ENCODE measurements around the gene CREB5.

Gene CREB5

DNA sequence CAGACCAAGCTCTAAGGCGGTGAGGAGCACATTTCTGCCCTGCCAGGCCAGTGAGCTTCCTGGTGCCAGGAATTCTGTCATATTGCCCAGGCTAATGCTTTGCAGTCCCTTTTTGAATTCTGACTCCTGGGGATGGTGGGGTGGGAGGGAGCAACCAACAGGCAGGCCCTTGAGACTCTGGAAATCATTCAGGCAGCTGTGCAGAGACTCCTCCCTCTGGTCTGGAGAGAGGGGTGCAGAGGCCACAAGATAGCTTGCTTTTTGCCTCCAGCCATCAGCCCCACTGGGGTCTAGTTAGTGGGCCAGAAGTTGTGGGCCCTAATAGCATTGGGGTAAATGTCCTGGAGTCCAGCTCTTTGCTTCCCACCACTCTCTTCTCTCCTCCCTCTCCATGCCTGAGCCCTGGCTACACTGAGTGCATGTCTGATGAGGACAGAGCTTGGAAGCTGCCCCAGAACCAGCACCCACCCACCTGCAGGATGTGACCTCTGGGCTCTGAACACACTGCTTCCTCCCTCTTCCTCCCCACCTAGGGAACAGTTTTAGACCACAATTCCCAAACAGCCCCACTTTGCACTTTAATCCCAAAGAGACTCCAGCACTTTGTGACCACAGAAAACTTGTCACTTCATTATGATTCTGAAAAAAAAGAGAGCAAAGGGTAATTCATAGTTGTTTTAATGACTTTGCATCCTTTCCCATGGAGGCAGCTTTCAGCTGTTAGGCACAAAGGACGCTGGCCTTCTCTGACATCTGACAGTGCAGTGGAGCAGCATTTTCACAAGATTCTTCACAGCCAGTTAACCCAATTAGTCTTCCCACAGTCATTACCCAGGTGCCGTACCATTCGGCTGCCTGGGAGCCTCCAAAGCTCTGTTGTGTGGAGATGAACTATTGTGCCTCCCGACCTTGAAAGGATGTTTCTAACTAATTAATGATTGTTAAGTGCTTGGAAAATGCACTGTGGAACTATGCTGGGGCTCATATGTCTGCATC, 283.3 kb downstream of the CREB5 start:
- no peak for DNase-seq

DNA sequence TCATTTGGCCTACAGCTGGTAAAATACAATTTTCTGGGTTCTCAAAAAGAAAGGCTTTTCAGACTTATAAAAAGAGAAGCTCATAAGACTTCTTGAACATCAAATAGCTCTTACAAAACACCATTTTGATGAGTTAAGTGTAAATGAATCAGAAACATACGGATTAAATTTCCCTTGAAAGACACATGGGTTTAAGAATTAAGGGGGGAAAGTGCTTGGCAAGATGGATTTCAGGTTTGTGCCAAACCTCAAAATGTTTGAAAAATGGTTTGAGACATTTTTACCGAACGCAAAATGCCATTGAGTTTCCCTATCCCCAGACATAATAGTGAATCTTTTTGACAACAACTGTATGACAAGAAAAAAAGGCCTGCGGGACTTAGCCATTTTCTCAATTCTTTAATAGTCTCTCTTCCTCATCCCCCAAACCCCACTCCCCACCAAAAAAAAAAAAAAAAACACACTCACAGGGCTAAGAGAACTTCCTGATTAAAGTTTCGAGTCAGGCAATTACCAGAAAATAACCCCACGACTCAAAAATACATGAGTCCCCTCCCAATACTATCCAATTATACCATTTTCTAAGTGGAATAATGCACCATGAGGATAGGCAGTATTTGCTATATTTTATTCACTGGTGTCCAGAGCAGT, 285.7 kb downstream of the CREB5 start:
- no peak for DNase-seq

- no peak for DNase-seq
These were observed 286.5 kb downstream of the CREB5 start for GRCh38 chr7:28698840-28699239.

- no peak for DNase-seq
These were observed 287.8 kb downstream of the CREB5 start for GRCh38 chr7:28700096-28700495.

- no peak for DNase-seq
These were observed 288.5 kb downstream of the CREB5 start for GRCh38 chr7:28700790-28701203.

DNA sequence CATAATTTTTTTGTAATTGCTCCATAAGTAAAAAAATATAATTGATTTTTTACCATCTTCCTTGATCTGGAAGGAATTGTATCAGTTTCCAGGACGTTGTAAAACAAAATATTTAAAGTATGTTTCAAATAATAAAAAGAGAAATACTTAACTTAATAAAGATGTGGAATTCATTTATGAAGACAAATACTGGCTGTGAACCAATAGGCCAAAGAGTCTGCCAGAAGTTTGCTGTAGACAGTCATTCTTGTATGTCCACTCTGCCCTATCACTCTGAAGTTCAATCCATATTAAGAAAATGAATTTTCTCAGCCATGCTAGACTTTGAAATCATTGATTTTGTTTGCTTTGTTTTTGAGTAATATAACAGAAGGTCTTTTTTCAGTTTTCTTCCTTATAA, 289.4 kb downstream of the CREB5 start:
- no peak for DNase-seq

DNA sequence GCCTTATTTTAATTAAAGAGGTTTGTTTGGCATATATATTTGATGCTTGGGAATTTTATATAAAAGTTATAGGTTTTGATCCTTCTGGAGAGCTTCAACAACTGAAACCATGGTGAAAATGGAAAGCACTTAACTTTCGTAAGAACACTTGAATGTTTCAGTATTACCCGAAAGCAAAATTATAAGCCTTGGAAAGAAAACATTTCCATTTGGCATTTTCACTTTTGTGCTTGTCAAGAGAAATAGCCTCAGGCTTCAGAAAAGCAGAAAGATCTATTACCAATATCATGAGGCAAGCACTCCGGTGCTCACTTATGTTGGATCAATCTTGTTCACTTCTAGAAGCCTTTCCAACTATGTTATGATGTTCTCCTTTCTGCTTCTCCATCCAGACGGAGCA, 289.9 kb downstream of the CREB5 start:
- no peak for DNase-seq

DNA sequence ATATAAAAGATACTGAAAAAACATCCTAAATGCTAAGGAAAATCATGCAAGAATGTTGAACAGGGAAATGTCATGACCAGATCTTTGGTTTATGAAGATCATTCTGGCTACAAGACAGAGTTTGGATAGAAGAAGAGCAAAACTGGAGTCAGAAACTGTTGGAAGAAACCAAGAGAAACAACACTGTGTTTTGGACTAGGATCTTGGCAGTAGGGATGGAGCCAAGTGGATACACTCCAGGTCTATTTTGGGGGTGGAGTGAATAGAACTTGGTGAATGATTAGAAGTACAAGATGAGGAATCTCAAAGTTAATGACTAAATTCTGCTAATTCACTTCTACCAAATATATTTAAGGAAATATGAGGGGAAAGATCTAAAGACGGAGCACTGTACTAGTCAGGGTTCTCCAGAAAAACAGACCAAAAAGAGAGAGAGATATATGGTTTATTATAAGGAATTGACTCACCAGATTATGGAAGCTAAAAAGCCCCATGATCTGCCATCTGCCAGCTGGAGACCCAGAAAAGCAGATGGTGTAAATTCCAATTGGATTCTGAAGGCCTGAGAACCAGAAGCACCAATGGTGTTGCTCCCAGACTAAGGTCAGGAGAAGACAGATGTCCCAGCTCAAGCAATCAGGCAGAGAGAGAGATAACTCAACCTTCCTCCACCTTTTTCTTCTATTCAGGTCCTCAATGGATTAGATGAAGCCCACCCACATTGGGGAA, 290.9 kb downstream of the CREB5 start:
- DNase-seq, result no peak

DNA sequence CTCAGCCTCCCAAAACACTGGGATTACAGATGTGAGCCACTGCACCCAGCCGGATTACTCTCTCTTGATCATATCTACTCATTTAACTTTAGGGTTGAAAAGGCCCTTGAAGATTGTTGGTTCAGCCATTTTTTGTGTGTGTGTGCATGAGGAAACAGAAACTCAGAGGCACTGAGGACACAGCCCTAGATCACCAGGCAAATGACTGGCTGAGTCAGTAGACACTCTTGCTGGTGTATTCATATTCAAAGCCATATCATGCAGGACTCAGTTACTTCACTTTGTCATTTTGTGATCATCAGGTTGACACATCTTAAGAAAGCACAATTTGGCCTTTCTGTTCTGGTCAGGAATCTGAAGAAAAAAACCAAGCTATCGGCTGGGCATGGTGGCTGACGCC, 292.4 kb downstream of the CREB5 start:
- no peak for DNase-seq

DNA sequence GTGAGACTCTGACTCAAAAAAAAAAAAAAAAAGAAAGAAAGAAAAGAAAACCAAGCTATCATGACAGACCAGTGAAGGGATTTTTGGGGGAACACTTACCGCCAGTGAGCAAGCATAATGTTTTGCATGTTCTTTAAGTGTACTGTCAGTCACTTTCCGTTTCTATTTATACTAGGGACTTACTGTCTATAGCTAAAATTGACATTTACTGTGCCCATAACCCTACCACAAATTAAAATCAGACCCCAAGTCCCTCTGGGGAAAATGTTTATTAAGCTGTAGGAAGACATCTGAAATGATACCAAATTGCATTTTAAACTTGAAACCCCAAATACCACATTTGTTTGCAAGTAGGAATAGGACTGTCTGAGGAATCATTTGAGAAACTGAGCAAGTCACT, 293.0 kb downstream of the CREB5 start:
- no peak for DNase-seq

- DNase-seq, result no peak
These were observed 294.3 kb downstream of the CREB5 start for GRCh38 chr7:28706584-28706983.

DNA sequence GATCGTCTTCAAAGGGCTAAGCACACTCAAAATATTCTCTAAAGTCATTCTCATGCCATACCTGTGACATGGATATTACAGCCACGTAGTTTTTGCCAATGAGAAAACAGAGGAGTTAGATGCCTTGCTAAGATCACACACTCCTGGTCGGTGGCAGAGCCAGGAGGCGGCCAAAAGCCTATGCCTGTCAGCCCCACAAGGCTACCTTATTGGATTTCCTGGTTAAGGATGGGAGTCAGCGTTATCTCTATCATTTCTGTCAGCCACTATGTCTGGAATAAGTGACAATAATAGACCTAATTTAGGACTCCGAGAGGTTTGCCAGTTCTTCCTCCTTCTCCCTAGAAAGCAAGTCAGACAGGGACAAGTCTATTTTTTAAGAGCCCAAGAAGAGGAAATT, 295.0 kb downstream of the CREB5 start:
- no peak for DNase-seq

GRCh38 chr7:28708033-28708951, 296.0 kb downstream of the CREB5 start:
- DNase-seq, result no peak

DNA sequence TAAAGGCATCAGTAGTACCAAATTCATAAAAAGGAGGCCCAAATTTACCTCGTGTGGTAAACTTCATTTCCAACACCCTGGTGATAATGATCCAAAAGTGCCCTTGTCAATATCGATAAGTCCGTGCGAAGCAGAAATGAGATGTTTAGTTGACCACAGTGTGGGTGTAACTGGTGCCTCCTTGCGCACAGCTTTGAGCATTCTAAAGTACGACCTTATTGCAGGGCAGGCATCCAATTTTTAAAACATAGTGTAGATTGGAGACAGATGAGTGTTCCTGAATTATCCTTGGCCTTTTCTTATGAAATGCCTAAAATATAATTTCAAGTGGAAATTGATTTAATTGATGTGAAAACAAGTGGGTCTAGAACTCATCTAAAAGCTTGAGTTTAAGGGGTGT, 297.4 kb downstream of the CREB5 start:
- no peak for DNase-seq

DNA sequence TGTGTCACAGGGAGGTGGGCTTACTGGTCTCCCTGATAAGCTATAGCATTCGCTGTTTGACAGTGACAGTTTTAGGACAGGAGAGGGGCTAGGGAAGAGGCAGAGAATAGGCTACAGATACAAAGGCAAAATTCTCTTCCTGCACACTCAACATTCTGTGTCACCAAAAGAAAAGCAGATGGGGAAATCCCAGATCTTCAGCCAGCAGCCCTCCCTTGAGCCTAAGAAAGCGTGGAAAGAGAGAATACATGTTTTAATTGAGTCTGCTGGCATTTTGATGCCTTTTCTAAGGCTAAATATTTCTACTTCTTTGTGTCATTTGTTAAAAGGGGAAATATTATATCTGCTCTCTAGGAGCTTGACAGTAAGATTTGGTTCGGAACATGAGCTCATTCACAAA, 298.8 kb downstream of the CREB5 start:
- DNase-seq, result no peak

- no peak for DNase-seq
These were observed 302.3 kb downstream of the CREB5 start for GRCh38 chr7:28714459-28715120.

DNA sequence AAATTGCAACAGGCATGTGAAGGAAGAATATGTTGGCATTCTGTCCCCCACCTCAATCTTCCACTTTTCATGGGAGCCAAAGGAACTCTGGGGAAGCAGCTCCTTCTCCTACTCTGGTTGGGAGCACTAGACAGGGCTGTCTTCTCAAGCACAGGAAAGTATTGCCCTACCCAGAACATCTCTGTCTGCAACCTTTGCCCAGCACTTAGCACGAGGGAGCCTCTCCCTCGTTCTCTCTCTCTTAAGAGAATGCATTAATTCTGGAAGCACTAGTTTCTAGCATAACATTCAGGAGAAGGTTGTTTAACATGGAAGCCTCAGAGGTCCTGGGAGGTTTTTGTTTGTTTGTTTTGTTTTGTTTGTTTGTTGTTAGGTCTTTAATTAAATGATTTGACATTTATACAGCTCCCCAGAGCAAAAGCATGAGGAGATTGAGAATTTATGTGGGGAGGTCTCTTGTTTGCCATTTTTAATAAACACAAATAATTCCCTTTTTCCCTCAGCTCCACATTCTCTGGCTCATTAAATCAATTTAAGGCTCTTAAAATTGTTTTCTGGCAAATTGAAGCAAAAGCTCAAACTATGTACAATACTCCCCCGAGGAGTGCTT, 305.2 kb downstream of the CREB5 start:
- no peak for DNase-seq

GRCh38 chr7:28718055-28718481, 305.8 kb downstream of the CREB5 start:
- DNase-seq, result no peak

DNA sequence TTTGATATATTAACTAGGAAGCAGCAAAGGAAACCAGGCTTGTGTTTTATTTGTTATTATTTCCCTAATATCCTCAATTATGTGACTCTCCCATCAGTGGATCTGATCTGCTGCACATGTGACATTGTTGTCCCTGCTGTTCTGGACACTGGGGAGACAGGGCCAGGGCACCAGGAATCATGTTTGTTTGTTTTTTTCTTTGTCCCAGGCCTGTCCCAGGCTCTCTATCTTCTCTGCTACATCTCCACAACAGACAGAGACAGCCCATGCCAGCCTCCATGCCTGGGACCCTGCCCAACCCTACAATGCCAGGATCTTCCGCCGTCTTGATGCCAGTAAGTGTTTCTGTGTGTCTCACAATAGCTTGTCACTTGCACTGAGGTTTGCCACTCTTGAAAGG, 306.2 kb downstream of the CREB5 start:
- DNase-seq, result no peak

DNA sequence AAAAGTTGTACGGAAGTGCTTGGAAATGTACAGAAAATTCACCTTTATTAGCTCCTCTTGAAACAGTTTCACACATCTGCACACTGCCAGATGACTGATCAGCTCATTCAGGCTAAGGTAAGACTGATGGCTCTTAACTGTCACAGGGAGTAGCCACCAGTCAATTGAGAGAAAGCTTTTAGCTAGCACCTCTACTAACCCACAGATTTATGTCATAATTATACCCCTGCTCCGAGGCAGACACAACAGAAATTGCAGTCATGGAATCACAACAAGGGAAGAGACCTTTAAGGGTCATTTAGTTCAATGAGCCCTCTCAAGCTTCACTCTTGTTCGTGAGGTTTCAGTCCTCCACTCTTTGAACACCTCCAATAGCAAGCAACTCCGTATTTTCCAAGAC, 310.4 kb downstream of the CREB5 start:
- no peak for DNase-seq

- no peak for DNase-seq
These were observed 311.0 kb downstream of the CREB5 start for GRCh38 chr7:28723336-28723735.
